Upper lobe of right lung (tissue), 1 donor: Measurements from ENCODE around the gene LAMC1. TPM values are rescaled to one million over a fixed set of nuclear protein-coding genes. Genes with fewer than 3 reads are reported as not detected.

ENCODE experiments used
- ATAC-seq: fragments of 200-7000 bp; cut with Tn5 transposase; one replicate; pipeline ENCODE4 v1.9.1; 2020; ENCODE audit warnings: mild to moderate bottlenecking, moderate library complexity
- DNase-seq: peaks from one replicate; pipeline ENCODE4 v3.0.0-alpha.2; 2020
- H3K27ac ChIP-seq: fragments of 200-600 bp; one replicate; pipeline ENCODE4 v1.8.0; 2022
- H3K27me3 ChIP-seq: fragments of 200-600 bp; one replicate; pipeline ENCODE4 v1.8.0; 2022; ENCODE audit warnings: mild to moderate bottlenecking
- H3K36me3 ChIP-seq: fragments of 200-600 bp; one replicate; pipeline ENCODE4 v1.8.0; 2022
- H3K4me1 ChIP-seq: fragments of 200-600 bp; one replicate; pipeline ENCODE4 v1.8.0; 2022
- H3K4me3 ChIP-seq: fragments of 200-600 bp; one replicate; pipeline ENCODE4 v1.8.0; 2022; ENCODE audit warnings: mild to moderate bottlenecking
- H3K9me3 ChIP-seq: fragments of 200-600 bp; one replicate; pipeline ENCODE4 v1.8.0; 2022
- CTCF ChIP-seq: fragments of 200-600 bp; IDR thresholded peaks from one replicate; pipeline ENCODE4 v1.8.0; 2022; ENCODE audit warnings: antibody characterized with exemption
- intact Hi-C: fragments of 100-400 bp; cut with DNase I; formaldehyde crosslinking; loops from one replicate; pipeline ENCODE4 v1.11.0; 2022
- total RNA-seq: library from RNA; stranded (reverse); fragmentation: NEBNext Ultra II Directional; extraction: Animal tissue kit (Norgen Biotek cat#: 25700); gene quantifications from one replicate; pipeline ENCODE4 v1.2.1, GENCODE V29; 2021
- donor health status: DM: no; HTN: yes; CAD: no; lungs with severe emphysema.

LAMC1 gene
- total RNA-seq, 1 donor from 2014 or later = 120 TPM

GRCh38 chr1:183195142-183195574 is 171.9 kb downstream of the LAMC1 start:
- no peak for DNase-seq
- Histone ChIP-seq H3K4me3 (no peak overlapping the region), H3K36me3 (no peaks in the 10 kb centered on the region), H3K4me1 (no peaks in the 10 kb centered on the region), H3K27ac (no peak overlapping the region), H3K9me3 (no peaks in the 10 kb centered on the region), H3K27me3 (no peaks in the 10 kb centered on the region)
- ATAC-seq = no peak
- TF ChIP-seq CTCF = no peak
- intact Hi-C loops = no loop called here

Other genes starting within 250 kb of the LAMC1 start
- gene NPL, start 233.6 kb upstream of the LAMC1 start, total RNA-seq = 44.5 TPM
- gene DHX9, start 184.1 kb upstream of the LAMC1 start, total RNA-seq = 126 TPM
- gene SHCBP1L, start 70.3 kb upstream of the LAMC1 start, total RNA-seq = not detected
- gene LAMC2, start 162.8 kb downstream of the LAMC1 start, total RNA-seq = 42.2 TPM